HG03342 (cell line): Measurements from ENCODE around the gene ASTN2.

Experiments
- ATAC-seq: cut with Tn5 transposase; IDR thresholded peaks from one replicate; pipeline ENCODE4 v1.9.1; 2021; ENCODE audit warnings: mild to moderate bottlenecking, moderate library complexity; ENCODE audit not compliant: unreplicated experiment

The ASTN2 gene

GRCh38 chr9:116411506-116411905, 1003.4 kb downstream of the ASTN2 start:
- ATAC-seq: no peak

- no peak for ATAC-seq
Measured at GRCh38 chr9:116409638-116410037, 1005.2 kb downstream of the ASTN2 start.

GRCh38 chr9:116409129-116409528, 1005.7 kb downstream of the ASTN2 start:
- ATAC-seq: no peak

- no peak for ATAC-seq
Measured at GRCh38 chr9:116406469-116406868, 1008.4 kb downstream of the ASTN2 start.

- no peak for ATAC-seq
Measured at GRCh38 chr9:116405321-116405720, 1009.5 kb downstream of the ASTN2 start.

GRCh38 chr9:116404228-116404627, 1010.6 kb downstream of the ASTN2 start:
- no peak for ATAC-seq

GRCh38 chr9:116403171-116403570, 1011.7 kb downstream of the ASTN2 start:
- ATAC-seq: no peak

- ATAC-seq: no peak
Measured at GRCh38 chr9:116395699-116396037, 1019.2 kb downstream of the ASTN2 start.

- no peak for ATAC-seq
Measured at GRCh38 chr9:116394894-116395698, 1019.8 kb downstream of the ASTN2 start.

- ATAC-seq: no peak
Measured at GRCh38 chr9:116394070-116394469, 1020.8 kb downstream of the ASTN2 start.

GRCh38 chr9:116393198-116393597, 1021.7 kb downstream of the ASTN2 start:
- no peak for ATAC-seq

GRCh38 chr9:116391306-116391900, 1023.5 kb downstream of the ASTN2 start:
- no peak for ATAC-seq

GRCh38 chr9:116390303-116391228, 1024.3 kb downstream of the ASTN2 start:
- peak; percentile 66 for ATAC-seq

- ATAC-seq: no peak
Measured at GRCh38 chr9:116389541-116390302, 1025.1 kb downstream of the ASTN2 start.

GRCh38 chr9:116387934-116388698, 1026.7 kb downstream of the ASTN2 start:
- ATAC-seq: peak; percentile 76

- no peak for ATAC-seq
Measured at GRCh38 chr9:116383936-116384335, 1030.9 kb downstream of the ASTN2 start.

GRCh38 chr9:116383133-116383532, 1031.7 kb downstream of the ASTN2 start:
- no peak for ATAC-seq

- no peak for ATAC-seq
Measured at GRCh38 chr9:116382053-116382452, 1032.8 kb downstream of the ASTN2 start.

GRCh38 chr9:116381350-116381749, 1033.5 kb downstream of the ASTN2 start:
- ATAC-seq: no peak

GRCh38 chr9:116380496-116380995, 1034.3 kb downstream of the ASTN2 start:
- peak; percentile 66 for ATAC-seq
